Gastroesophageal sphincter (tissue), 4 donors: ENCODE measurements around the gene EPHB3. TPM values are rescaled to one million over a fixed set of nuclear protein-coding genes. Genes with fewer than 3 reads are reported as not detected.
A peak's percentile ranks its signal among the peaks of the same experiment; 100 is the strongest.

Experiments used
- ATAC-seq: fragments of 150-250 bp; one replicate; pipeline ENCODE4 v1.9.1; 2016; ENCODE audit warnings: mild to moderate bottlenecking, moderate library complexity
- H3K27ac ChIP-seq, 4 donors: fragments of 200-600 bp; sonication (generic) in 3 of 4; 1 replicate in 3 of 4; 2 replicates in 1 of 4; pipeline ENCODE4 v1.5.1; 2016 to 2019
- H3K27me3 ChIP-seq: fragments of 200-600 bp; sonication (generic); one replicate; pipeline ENCODE4 v1.5.1; 2019
- H3K36me3 ChIP-seq, 2 donors: fragments of 200-600 bp; sonication (generic); one replicate each; pipeline ENCODE4 v1.5.1; 2019; ENCODE audit warnings: control low read depth in 1 of 2
- H3K4me1 ChIP-seq, 3 donors: fragments of 200-600 bp; sonication (generic); 1 replicate in 2 of 3; 2 replicates in 1 of 3; pipeline ENCODE4 v1.5.1; 2016 to 2019; ENCODE audit warnings: control low read depth in 2 of 3
- H3K4me3 ChIP-seq, 2 donors: fragments of 200-600 bp; sonication (generic); one replicate each; pipeline ENCODE4 v1.5.1; 2019; ENCODE audit warnings: mild to moderate bottlenecking in 1 of 2, moderate library complexity in 1 of 2
- H3K9me3 ChIP-seq, 3 donors: fragments of 200-600 bp; sonication (generic); one replicate each; pipeline ENCODE4 v1.5.1; 2017 to 2019; ENCODE audit warnings: control low read depth in 2 of 3
- CTCF ChIP-seq, 4 experiments: fragments of 200-600 bp in 2 of 4; fragments of 450-650 bp in 2 of 4; sonication (generic) in 1 of 4; IDR thresholded peaks; one replicate each; pipeline ENCODE4 v1.5.1; 2017 to 2019; ENCODE audit warnings: antibody characterized with exemption in 4 of 4, mild to moderate bottlenecking in 2 of 4, moderate library complexity in 2 of 4
- EP300 ChIP-seq: sonication (generic); formaldehyde crosslinking; IDR thresholded peaks from one replicate; pipeline ENCODE4 v1.6.1; 2017; ENCODE audit warnings: antibody characterized with exemption, mild to moderate bottlenecking
- POLR2A ChIP-seq, 2 donors: fragments of 450-650 bp; IDR thresholded peaks; one replicate each; pipeline ENCODE4 v1.6.1; 2017; ENCODE audit warnings: antibody characterized with exemption in 2 of 2, mild to moderate bottlenecking in 2 of 2, moderate library complexity in 1 of 2
- POLR2AphosphoS5 ChIP-seq: sonication (generic); formaldehyde crosslinking; IDR thresholded peaks from one replicate; pipeline ENCODE4 v1.6.1; 2017; ENCODE audit warnings: antibody characterized with exemption
- WGBS, 2 donors: methylation state at CpG; one replicate each; pipeline ENCODE4 v1.1.5; 2018; ENCODE audit warnings: low coverage in 1 of 2; 5-methylcytosine and 5-hydroxymethylcytosine counted together
- total RNA-seq, 4 donors: library from RNA; depleted of rRNA; stranded (reverse); fragments of >200 nt; gene quantifications; one replicate each; pipeline ENCODE4 v1.1.0, GENCODE V29; 2016

EPHB3 gene
- total RNA-seq, 4 donors from 2014 or later = 3.1 to 10.6 (median 4.6) TPM

- H3K4me1 ChIP-seq = peaks cover 0 to 35% (median 16%) of the 10 kb centered on the region in 3 donors
- 40 to 100% methylated on average over 1 of the region's 11 CpGs for WGBS, 2 donors
- H3K36me3 ChIP-seq = no peaks in the 10 kb centered on the region
- H3K9me3 ChIP-seq = no peaks in the 10 kb centered on the region
- no peak overlapping the region for H3K27ac ChIP-seq
- TF ChIP-seq CTCF (IDR thresholded peaks at IDR 0.05) (no peak), EP300 (no peak), POLR2A (IDR thresholded peaks at IDR 0.05) (no peak), POLR2AphosphoS5 (no peak)
- H3K27me3 ChIP-seq = no peaks in the 10 kb centered on the region
- ATAC-seq = no peak
- H3K4me3 ChIP-seq = no peak overlapping the region
Measured at GRCh38 chr3:184559336-184559735, 2.2 kb upstream of the EPHB3 start.

- Histone ChIP-seq H3K27me3 (no peaks in the 10 kb centered on the region), H3K36me3 (no peaks in the 10 kb centered on the region), H3K4me1 (peaks cover 0 to 47% (median 21%) of the 10 kb centered on the region in 3 donors), H3K9me3 (no peaks in the 10 kb centered on the region), H3K27ac (peak overlapping the region in 3 of 4 donors; percentile 66 to 89 (median 78)), H3K4me3 (peak overlapping the region in 1 of 2 donors; percentile 84)
- TF ChIP-seq POLR2AphosphoS5 = no peak
- no peak for TF ChIP-seq EP300
- TF ChIP-seq CTCF (IDR thresholded peaks at IDR 0.05) = no peak
- no peak for TF ChIP-seq POLR2A (IDR thresholded peaks at IDR 0.05)
- ATAC-seq = no peak
- 63 to 83% methylated on average over 3 of the region's 3 CpGs for WGBS, 2 donors
Measured at GRCh38 chr3:184560531-184560930, 1.1 kb upstream of the EPHB3 start.

- Histone ChIP-seq H3K36me3 (no peaks in the 10 kb centered on the region), H3K27me3 (no peaks in the 10 kb centered on the region), H3K4me3 (peak overlapping the region; percentile 49 to 84), H3K27ac (peak overlapping the region; percentile 64 to 89 (median 82)), H3K4me1 (peaks cover 0 to 63% (median 25%) of the 10 kb centered on the region in 3 donors), H3K9me3 (no peaks in the 10 kb centered on the region)
- no CpG with 5 or more reads among the region's 109 CpGs for WGBS, 2 donors
- TF ChIP-seq POLR2A (IDR thresholded peaks at IDR 0.05) = no peak
- peak; percentile 7 for ATAC-seq
Measured at GRCh38 chr3:184561913-184562877, 610 bp downstream of the EPHB3 start.

GRCh38 chr3:184562878-184563560 lies 1.4 kb downstream of the EPHB3 start:
- no peaks in the 10 kb centered on the region for H3K9me3 ChIP-seq
- TF ChIP-seq EP300 = no peak
- no peak for TF ChIP-seq POLR2AphosphoS5
- no peak for TF ChIP-seq CTCF (IDR thresholded peaks at IDR 0.05)
- TF ChIP-seq POLR2A (IDR thresholded peaks at IDR 0.05) = no peak
- H3K4me3 ChIP-seq = peak overlapping the region; percentile 49 to 84
- ATAC-seq = no peak
- H3K27me3 ChIP-seq = no peaks in the 10 kb centered on the region
- peak overlapping the region; percentile 64 to 89 (median 82) for H3K27ac ChIP-seq
- 11 to 17% methylated on average over 9 to 14 of the region's 24 CpGs for WGBS, 2 donors
- H3K4me1 ChIP-seq = peaks cover 0 to 72% (median 29%) of the 10 kb centered on the region in 3 donors
- no peaks in the 10 kb centered on the region for H3K36me3 ChIP-seq

- no peaks in the 10 kb centered on the region for H3K27me3 ChIP-seq
- H3K4me1 ChIP-seq = peaks cover 0 to 77% (median 34%) of the 10 kb centered on the region in 3 donors
- WGBS, 2 donors = 52% methylated on average over 7 of the region's 11 CpGs; no CpG with 5 or more reads in 1 of the 2 donors
- no peaks in the 10 kb centered on the region for H3K9me3 ChIP-seq
- peak overlapping the region in 1 of 2 donors; percentile 84 for H3K4me3 ChIP-seq
- TF ChIP-seq POLR2AphosphoS5 = no peak
- TF ChIP-seq POLR2A (IDR thresholded peaks at IDR 0.05) = no peak
- no peaks in the 10 kb centered on the region for H3K36me3 ChIP-seq
- peak overlapping the region; percentile 64 to 89 (median 82) for H3K27ac ChIP-seq
- ATAC-seq = no peak
Measured at GRCh38 chr3:184563561-184563925, 2.0 kb downstream of the EPHB3 start.
